GM12878 (cell line): Measurements from ENCODE around the gene VAV2. TPM values are rescaled to one million over a fixed set of nuclear protein-coding genes. Genes with fewer than 3 reads are reported as not detected.

ENCODE experiments used
- FOXK2 ChIP-seq: fragments of 450-650 bp; IDR thresholded peaks from 2 replicates; pipeline ENCODE4 v1.6.1; 2017; ENCODE audit warnings: mild to moderate bottlenecking, moderate library complexity
- IKZF2 ChIP-seq, 2 experiments: fragments of 450-650 bp; IDR thresholded peaks; 2 replicates each; pipeline ENCODE4 v1.6.1; 2017; ENCODE audit warnings: mild to moderate bottlenecking in 2 of 2, moderate library complexity in 2 of 2
- NFXL1 ChIP-seq: fragments of 450-650 bp; IDR thresholded peaks from 2 replicates; pipeline ENCODE4 v1.6.1; 2017; ENCODE audit warnings: antibody characterized with exemption, mild to moderate bottlenecking, borderline replicate concordance
- NFYB ChIP-seq: IDR thresholded peaks from 2 replicates; pipeline ENCODE4 v1.6.1; 2011; ENCODE audit warnings: low read depth, mild to moderate bottlenecking, low read length, improper control_type of control experiment, moderate library complexity; ENCODE audit not compliant: insufficient read depth
- PML ChIP-seq: IDR thresholded peaks from 2 replicates; pipeline ENCODE4 v1.6.1; 2012; ENCODE audit warnings: low read length, inconsistent platforms
- polyA plus RNA-seq, 11 experiments: library from polyadenylated mRNA; depleted of rRNA in 4 of 11; unstranded in 6 of 11; stranded (reverse) in 5 of 11; fragments of >200 nt; fragmentation: Nextera tagmentation in 4 of 11; fragmentation: Illumina TruSeq in 1 of 11; extraction: Ambion mirVana in 4 of 11; extraction: Trizol in 1 of 11; gene quantifications; 1 replicate in 1 of 11; 2 replicates in 10 of 11; pipeline versions ENCODE4 v1.2.1 to v1.2.3, GENCODE V29; 2011 to 2016; ENCODE audit warnings: inconsistent platforms in 2 of 11, missing spikeins in 2 of 11, low read depth in 1 of 11
- total RNA-seq, 4 experiments: library from RNA; depleted of rRNA in 3 of 4; stranded (reverse); fragments of >200 nt in 3 of 4; fragmentation: Illumina TruSeq in 1 of 4; extraction: Trizol in 1 of 4; gene quantifications; 2 replicates each; pipeline versions ENCODE4 v1.2.1 to v1.2.3, GENCODE V29; 2013 to 2021
- TF ChIP-seq, protein P1 (sequence below): IDR thresholded peaks from 2 replicates; pipeline ENCODE4 v1.6.1; 2012; ENCODE audit warnings: improper control_type of control experiment, low read depth, low read length; ENCODE audit not compliant: insufficient replicate concordance

VAV2 gene
- total and polyA plus RNA-seq, 10 of the 15 experiments (the other 5 are each of a cell fraction or from before 2014, with no cell fraction given) = 0.13 to 43.9 (median 16.9) TPM

DNA sequence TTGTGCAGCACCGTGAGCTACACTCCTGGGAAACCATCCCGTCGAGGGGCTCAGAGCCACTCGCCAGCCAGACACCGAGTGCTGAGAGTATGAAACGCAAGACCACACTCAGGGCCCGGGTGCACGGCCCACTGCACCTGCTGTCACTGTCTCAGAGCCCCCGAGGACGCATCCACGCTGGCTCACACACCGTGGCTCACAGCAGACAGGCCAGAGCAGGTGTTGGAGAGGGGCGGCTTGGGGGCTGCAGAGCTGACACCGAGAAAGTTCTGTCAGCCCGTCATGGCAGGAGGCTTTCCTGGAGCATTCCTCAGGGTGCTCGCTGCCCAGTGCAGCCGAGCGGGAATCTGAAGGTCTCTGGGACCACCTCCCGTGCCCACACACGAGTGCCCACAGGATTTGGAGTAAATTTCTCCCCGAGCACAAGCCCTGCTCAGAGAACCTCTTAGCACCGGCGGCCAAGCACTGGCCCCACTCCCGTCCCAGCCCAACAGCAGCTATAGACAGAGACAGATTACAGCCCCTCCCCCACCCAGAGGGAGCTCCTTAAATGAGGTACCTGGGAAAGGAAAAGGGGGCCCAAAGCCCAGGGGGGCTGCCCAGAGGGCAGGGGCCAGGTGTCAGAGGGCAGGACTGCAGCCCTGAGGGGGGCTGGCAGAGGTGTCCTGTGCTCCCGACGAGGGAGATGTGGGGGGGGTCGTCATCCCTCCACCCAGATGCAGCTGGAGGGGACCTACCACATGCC lies 197.9 kb downstream of the VAV2 start (continued):
- TF ChIP-seq NFYB = no peak
- no peak for TF ChIP-seq PML
- TF ChIP-seq IKZF2 (IDR thresholded peaks at IDR 0.05) = no peak
- TF ChIP-seq, protein P1, sequence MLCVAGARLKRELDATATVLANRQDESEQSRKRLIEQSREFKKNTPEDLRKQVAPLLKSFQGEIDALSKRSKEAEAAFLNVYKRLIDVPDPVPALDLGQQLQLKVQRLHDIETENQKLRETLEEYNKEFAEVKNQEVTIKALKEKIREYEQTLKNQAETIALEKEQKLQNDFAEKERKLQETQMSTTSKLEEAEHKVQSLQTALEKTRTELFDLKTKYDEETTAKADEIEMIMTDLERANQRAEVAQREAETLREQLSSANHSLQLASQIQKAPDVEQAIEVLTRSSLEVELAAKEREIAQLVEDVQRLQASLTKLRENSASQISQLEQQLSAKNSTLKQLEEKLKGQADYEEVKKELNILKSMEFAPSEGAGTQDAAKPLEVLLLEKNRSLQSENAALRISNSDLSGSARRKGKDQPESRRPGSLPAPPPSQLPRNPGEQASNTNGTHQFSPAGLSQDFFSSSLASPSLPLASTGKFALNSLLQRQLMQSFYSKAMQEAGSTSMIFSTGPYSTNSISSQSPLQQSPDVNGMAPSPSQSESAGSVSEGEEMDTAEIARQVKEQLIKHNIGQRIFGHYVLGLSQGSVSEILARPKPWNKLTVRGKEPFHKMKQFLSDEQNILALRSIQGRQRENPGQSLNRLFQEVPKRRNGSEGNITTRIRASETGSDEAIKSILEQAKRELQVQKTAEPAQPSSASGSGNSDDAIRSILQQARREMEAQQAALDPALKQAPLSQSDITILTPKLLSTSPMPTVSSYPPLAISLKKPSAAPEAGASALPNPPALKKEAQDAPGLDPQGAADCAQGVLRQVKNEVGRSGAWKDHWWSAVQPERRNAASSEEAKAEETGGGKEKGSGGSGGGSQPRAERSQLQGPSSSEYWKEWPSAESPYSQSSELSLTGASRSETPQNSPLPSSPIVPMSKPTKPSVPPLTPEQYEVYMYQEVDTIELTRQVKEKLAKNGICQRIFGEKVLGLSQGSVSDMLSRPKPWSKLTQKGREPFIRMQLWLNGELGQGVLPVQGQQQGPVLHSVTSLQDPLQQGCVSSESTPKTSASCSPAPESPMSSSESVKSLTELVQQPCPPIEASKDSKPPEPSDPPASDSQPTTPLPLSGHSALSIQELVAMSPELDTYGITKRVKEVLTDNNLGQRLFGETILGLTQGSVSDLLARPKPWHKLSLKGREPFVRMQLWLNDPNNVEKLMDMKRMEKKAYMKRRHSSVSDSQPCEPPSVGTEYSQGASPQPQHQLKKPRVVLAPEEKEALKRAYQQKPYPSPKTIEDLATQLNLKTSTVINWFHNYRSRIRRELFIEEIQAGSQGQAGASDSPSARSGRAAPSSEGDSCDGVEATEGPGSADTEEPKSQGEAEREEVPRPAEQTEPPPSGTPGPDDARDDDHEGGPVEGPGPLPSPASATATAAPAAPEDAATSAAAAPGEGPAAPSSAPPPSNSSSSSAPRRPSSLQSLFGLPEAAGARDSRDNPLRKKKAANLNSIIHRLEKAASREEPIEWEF = no peak
- no peak for TF ChIP-seq FOXK2
- no peak for TF ChIP-seq NFXL1
- TF ChIP-seq, all 136 proteins: peak for 0
